A549 (cell line): ENCODE measurements around the gene TMEM170A. TPM values are rescaled to one million over a fixed set of nuclear protein-coding genes. Genes with fewer than 3 reads are reported as not detected.

ENCODE experiments used
- ATAC-seq, 2 experiments: fragments of 200-7000 bp in 1 of 2; fragments of >200 bp in 1 of 2; cut with Nextera tagmentation in 1 of 2; cut with Tn5 transposase in 1 of 2; 3 replicates each; pipeline versions ENCODE4 v1.8.0 to v1.9.1; 2018 to 2020; ENCODE audit warnings: mild to moderate bottlenecking in 1 of 2, moderate library complexity in 1 of 2
- CTCF ChIA-PET: fragments of 300-600 bp; sonication (Branson Sonifier 250); formaldehyde crosslinking; extraction: SDS; loops from one replicate; lab custom pipeline; 2021; ENCODE audit warnings: antibody characterized with exemption, inconsistent platforms; lab: Yijun Ruan, JAX
- POLR2A ChIA-PET: fragments of 350-600 bp; formaldehyde crosslinking; extraction: SDS; loops from one replicate; lab custom pipeline; 2021; ENCODE audit warnings: antibody characterized with exemption, inconsistent platforms; lab: Yijun Ruan, JAX
- DNase-seq, 2 experiments: peaks; one replicate each; pipeline versions ENCODE4 v3.0.0 to v3.0.0-alpha.2; 2011 to 2016; ENCODE audit warnings: low read depth in 1 of 2, low spot score in 1 of 2
- FAIRE-seq: peaks from 2 replicates; lab custom pipeline; 2011; peaks lifted over from hg19 to GRCh38; lab: Jason Lieb, UNC
- H3K27ac ChIP-seq, 2 experiments: fragments of >200 bp; sonication (Bioruptor Twin); formaldehyde crosslinking; 3 replicates each; pipeline ENCODE4 v1.5.1; 2016 to 2017
- H3K4me1 ChIP-seq: fragments of >200 bp; sonication (Bioruptor Twin); formaldehyde crosslinking; 3 replicates; pipeline ENCODE4 v1.6.1; 2016
- H3K4me2 ChIP-seq: fragments of >200 bp; sonication (Bioruptor Twin); formaldehyde crosslinking; 3 replicates; pipeline ENCODE4 v1.6.1; 2016
- H3K4me3 ChIP-seq: fragments of >200 bp; sonication (Bioruptor Twin); formaldehyde crosslinking; 3 replicates; pipeline ENCODE4 v1.5.1; 2016
- H3K9me3 ChIP-seq: fragments of >200 bp; sonication (Bioruptor Twin); formaldehyde crosslinking; 3 replicates; pipeline ENCODE4 v1.6.1; 2016
- CEBPB ChIP-seq, 2 experiments: fragments of >200 bp in 1 of 2; sonication (Bioruptor Twin) in 1 of 2; formaldehyde crosslinking in 1 of 2; IDR thresholded peaks; 2 replicates each; pipeline ENCODE4 v1.6.1; 2012 to 2016
- ESRRA ChIP-seq: fragments of 150-350 bp; IDR thresholded peaks from 2 replicates; pipeline ENCODE4 v1.6.1; 2014; ENCODE audit warnings: mild to moderate bottlenecking, low read length, borderline replicate concordance
- FOSB ChIP-seq: fragments of 250-450 bp; sonication (Bioruptor Pico); IDR thresholded peaks from 2 replicates; pipeline ENCODE4 v1.5.0; 2020; ENCODE audit warnings: mild to moderate bottlenecking, moderate library complexity
- FOSL2 ChIP-seq, 2 experiments: fragments of 450-650 bp in 1 of 2; fragments of >200 bp in 1 of 2; sonication (Bioruptor Twin) in 1 of 2; formaldehyde crosslinking; IDR thresholded peaks; 2 replicates each; pipeline versions ENCODE4 v1.5.0 to v1.6.1; 2016 to 2020; ENCODE audit warnings: mild to moderate bottlenecking in 1 of 2, moderate library complexity in 1 of 2
- GATA3 ChIP-seq: IDR thresholded peaks from 2 replicates; pipeline ENCODE4 v1.6.1; 2012; ENCODE audit warnings: borderline replicate concordance
- JUN ChIP-seq, 2 experiments: fragments of >200 bp; sonication (Bioruptor Twin); formaldehyde crosslinking; IDR thresholded peaks; 2 replicates in 1 of 2; 3 replicates in 1 of 2; pipeline ENCODE4 v1.6.1; 2016 to 2017
- KDM1A ChIP-seq: fragments of 200-600 bp; sonication (generic); IDR thresholded peaks from 2 replicates; pipeline ENCODE4 v1.6.1; 2016; ENCODE audit warnings: low read depth, mild to moderate bottlenecking
- MAFK ChIP-seq: fragments of 450-650 bp; IDR thresholded peaks from 2 replicates; pipeline ENCODE4 v1.6.1; 2014; ENCODE audit not compliant: partially characterized antibody
- MAZ ChIP-seq: fragments of 150-350 bp; IDR thresholded peaks from 2 replicates; pipeline ENCODE4 v1.6.1; 2014; ENCODE audit warnings: antibody characterized with exemption, low read depth, low read length, borderline replicate concordance
- MYC ChIP-seq: IDR thresholded peaks from 2 replicates; pipeline ENCODE4 v1.6.1; 2012; ENCODE audit warnings: mild to moderate bottlenecking, inconsistent platforms, low read length, improper control_type of control experiment, borderline replicate concordance
- NPAS2 ChIP-seq: fragments of 250-450 bp; sonication (Bioruptor Pico); IDR thresholded peaks from 2 replicates; pipeline ENCODE4 v1.8.0; 2022; ENCODE audit warnings: mild to moderate bottlenecking, moderate library complexity, borderline replicate concordance
- NR3C1 ChIP-seq: fragments of >200 bp; sonication (Bioruptor Twin); formaldehyde crosslinking; IDR thresholded peaks from 3 replicates; pipeline ENCODE4 v1.6.1; 2017
- PHF8 ChIP-seq: fragments of 200-600 bp; sonication (generic); IDR thresholded peaks from 2 replicates; pipeline ENCODE4 v1.6.1; 2016; ENCODE audit warnings: low read depth, mild to moderate bottlenecking, antibody characterized with exemption, moderate library complexity, borderline replicate concordance
- RAD21 ChIP-seq, 2 experiments: fragments of >200 bp in 1 of 2; sonication (Bioruptor Twin) in 1 of 2; formaldehyde crosslinking in 1 of 2; IDR thresholded peaks in 1 of 2; conservative IDR thresholded peaks in 1 of 2; 2 replicates in 1 of 2; 3 replicates in 1 of 2; pipeline ENCODE4 v1.6.1; 2012 to 2018; ENCODE audit warnings: inconsistent platforms in 1 of 2
- RARB ChIP-seq: fragments of 250-450 bp; sonication (Bioruptor Pico); IDR thresholded peaks from 2 replicates; pipeline ENCODE4 v1.8.0; 2021; ENCODE audit warnings: mild to moderate bottlenecking, moderate library complexity
- RNF2 ChIP-seq: fragments of 200-600 bp; sonication (generic); IDR thresholded peaks from 2 replicates; pipeline ENCODE4 v1.6.1; 2016; ENCODE audit warnings: low read depth, mild to moderate bottlenecking, antibody characterized with exemption, moderate library complexity, borderline replicate concordance
- TP53 ChIP-seq: fragments of 250-450 bp; sonication (Bioruptor Pico); IDR thresholded peaks from 2 replicates; pipeline ENCODE4 v1.5.0; 2021; ENCODE audit warnings: mild to moderate bottlenecking, moderate library complexity
- ZNF302 ChIP-seq: fragments of 250-450 bp; sonication (Bioruptor Pico); IDR thresholded peaks from 2 replicates; pipeline ENCODE4 v1.9.0; 2021; ENCODE audit warnings: inconsistent platforms, mild to moderate bottlenecking, moderate library complexity
- WGBS: methylation state at CpG from one replicate; pipeline ENCODE4 v1.1.6; 2017; ENCODE audit errors: missing lambda C conversion rate; 5-methylcytosine and 5-hydroxymethylcytosine counted together
- polyA plus RNA-seq, 4 experiments: library from polyadenylated mRNA; depleted of rRNA in 3 of 4; stranded (reverse); fragments of >200 nt; fragmentation: RNase III in 1 of 4; extraction: RNeasy Plus Mini Kit Qiagen cat#74134 plus additional on column Dnase treatment in 1 of 4; gene quantifications; 2 replicates in 3 of 4; 3 replicates in 1 of 4; pipeline ENCODE4 v1.2.3, GENCODE V29; 2011 to 2017
- TF ChIP-seq, protein P1 (sequence below): fragments of >200 bp; sonication (Bioruptor Twin); formaldehyde crosslinking; IDR thresholded peaks from 3 replicates; pipeline ENCODE4 v1.6.1; 2016
- TF ChIP-seq, protein P2 (sequence below): fragments of >200 bp; sonication (Bioruptor Twin); formaldehyde crosslinking; IDR thresholded peaks from 2 replicates; pipeline ENCODE4 v1.6.1; 2016
- TF ChIP-seq, protein P3 (sequence below): fragments of >200 bp; sonication (Bioruptor Twin); formaldehyde crosslinking; IDR thresholded peaks from 3 replicates; pipeline ENCODE4 v1.5.1; 2016
- TF ChIP-seq, protein P4 (sequence below): IDR thresholded peaks from 2 replicates; pipeline ENCODE4 v1.6.1; 2012
- TF ChIP-seq, protein P5 (sequence below): fragments of 200-600 bp; sonication (generic); IDR thresholded peaks from 2 replicates; pipeline ENCODE4 v1.6.1; 2016; ENCODE audit warnings: antibody characterized with exemption, mild to moderate bottlenecking, moderate library complexity

The TMEM170A gene
- polyA plus RNA-seq, 2 of the 4 experiments (the other 2 are of a cell fraction) = 13.9 to 21.7 TPM

DNA sequence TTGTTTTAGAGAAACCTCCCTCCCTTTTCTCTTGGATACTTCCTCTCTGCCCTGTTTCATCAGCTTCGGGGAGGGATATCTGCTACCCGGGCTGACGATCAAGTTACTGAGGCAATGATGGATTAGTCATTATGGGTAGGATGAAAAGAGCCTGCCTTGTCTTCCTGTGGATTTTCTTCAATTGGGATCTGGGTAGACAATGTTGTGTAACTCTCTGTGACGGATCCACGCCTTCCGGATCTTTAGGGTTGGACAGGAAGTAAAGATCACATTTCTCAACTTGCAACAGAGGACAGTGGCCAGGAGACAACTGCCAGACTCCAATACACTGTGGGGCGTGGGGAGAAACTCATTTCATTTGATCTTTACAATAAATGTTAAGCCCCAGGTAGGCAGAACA, 42.1 kb upstream of the TMEM170A start:
- H3K4me1 ChIP-seq = peaks cover 32% of the 10 kb centered on the region
- DNase-seq (peak; percentile 38 to 73), FAIRE-seq (no peak), ATAC-seq (peak; percentile 40 to 68)
- 0 out of 3 replicates have a peak, but pooled peaks cover 3% of the 10 kb centered on the region for H3K9me3 ChIP-seq
- ChIA-PET POLR2A (interaction anchor here (1.3 kb wide), 1 partner anchor 11 kb away, joined by 7 read pairs; no protein-coding TSS in a partner anchor), CTCF (interaction anchor here (1.3 kb wide), 2 partner anchors 11 to 22 kb away, joined by 3 to 8 read pairs; no protein-coding TSS in a partner anchor)
- H3K4me3 ChIP-seq = no peak overlapping the region
- WGBS = 30% methylated on average over 7 of the region's 7 CpGs
- peak overlapping the region; percentile 54 to 73 for H3K27ac ChIP-seq
- H3K4me2 ChIP-seq = peak overlapping the region; percentile 38
- TF ChIP-seq CEBPB (IDR thresholded peaks at IDR 0.05) (peak; percentile 46 to 58; a peak in 2 of 4 replicates), FOSL2 (IDR thresholded peaks at IDR 0.05) (no peak), FOSL2 (CRISPR knock-in tag; IDR thresholded peaks at IDR 0.05) (no peak), JUN (IDR thresholded peaks at IDR 0.05) (0 out of 5 replicates have a peak, but pooled peaks of 1 of the 2 experiments have one; percentile 27)
- TF ChIP-seq, protein P1, sequence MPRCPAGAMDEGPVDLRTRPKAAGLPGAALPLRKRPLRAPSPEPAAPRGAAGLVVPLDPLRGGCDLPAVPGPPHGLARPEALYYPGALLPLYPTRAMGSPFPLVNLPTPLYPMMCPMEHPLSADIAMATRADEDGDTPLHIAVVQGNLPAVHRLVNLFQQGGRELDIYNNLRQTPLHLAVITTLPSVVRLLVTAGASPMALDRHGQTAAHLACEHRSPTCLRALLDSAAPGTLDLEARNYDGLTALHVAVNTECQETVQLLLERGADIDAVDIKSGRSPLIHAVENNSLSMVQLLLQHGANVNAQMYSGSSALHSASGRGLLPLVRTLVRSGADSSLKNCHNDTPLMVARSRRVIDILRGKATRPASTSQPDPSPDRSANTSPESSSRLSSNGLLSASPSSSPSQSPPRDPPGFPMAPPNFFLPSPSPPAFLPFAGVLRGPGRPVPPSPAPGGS = no peak

DNA sequence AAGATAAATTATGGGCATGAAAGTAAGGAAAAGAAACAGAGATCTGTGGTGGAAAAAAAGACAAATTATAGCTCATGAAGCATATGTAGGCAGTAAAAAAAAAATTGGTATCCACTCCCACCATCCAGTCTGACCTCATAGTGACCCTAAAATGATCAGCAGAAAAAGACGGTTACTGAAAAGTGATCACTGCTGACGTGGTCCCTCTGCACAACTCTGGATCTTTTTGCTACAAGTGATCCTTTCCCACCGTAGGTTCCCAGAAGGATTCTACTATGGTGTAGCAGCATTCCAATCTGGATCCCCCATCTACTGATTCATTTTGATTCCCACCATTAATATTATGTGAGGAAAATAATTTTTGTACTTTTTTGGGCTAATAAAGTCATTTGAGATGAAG, 41.6 kb upstream of the TMEM170A start:
- ATAC-seq (no peak), FAIRE-seq (no peak), DNase-seq (no peak)
- TF ChIP-seq CEBPB (IDR thresholded peaks at IDR 0.05) (no peak), PHF8 (no peak), FOSB (CRISPR knock-in tag) (no peak), TP53 (CRISPR knock-in tag) (no peak), MYC (no peak), KDM1A (no peak), ZNF302 (CRISPR knock-in tag) (no peak), NR3C1 (no peak), RAD21 (conservative IDR thresholded peaks at IDR 0.05 in 1 of 2, IDR thresholded peaks at IDR 0.05 in 1 of 2) (no peak)
- TF ChIP-seq, protein P2, sequence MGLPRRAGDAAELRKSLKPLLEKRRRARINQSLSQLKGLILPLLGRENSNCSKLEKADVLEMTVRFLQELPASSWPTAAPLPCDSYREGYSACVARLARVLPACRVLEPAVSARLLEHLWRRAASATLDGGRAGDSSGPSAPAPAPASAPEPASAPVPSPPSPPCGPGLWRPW = no peak
- 77% methylated on average over 3 of the region's 3 CpGs for WGBS
- Histone ChIP-seq H3K4me1 (peaks cover 32% of the 10 kb centered on the region), H3K4me2 (peak overlapping the region; percentile 38), H3K27ac (peak overlapping the region; percentile 54 to 73), H3K9me3 (0 out of 3 replicates have a peak, but pooled peaks cover 3% of the 10 kb centered on the region), H3K4me3 (no peak overlapping the region)
- ChIA-PET POLR2A (interaction anchor here (1.3 kb wide), 1 partner anchor 11 kb away, joined by 7 read pairs; no protein-coding TSS in a partner anchor), CTCF (interaction anchor here (0.9 to 1.3 kb wide), 3 partner anchors 11 to 41 kb away, joined by 3 to 8 read pairs (median 4); no protein-coding TSS in a partner anchor)

DNA sequence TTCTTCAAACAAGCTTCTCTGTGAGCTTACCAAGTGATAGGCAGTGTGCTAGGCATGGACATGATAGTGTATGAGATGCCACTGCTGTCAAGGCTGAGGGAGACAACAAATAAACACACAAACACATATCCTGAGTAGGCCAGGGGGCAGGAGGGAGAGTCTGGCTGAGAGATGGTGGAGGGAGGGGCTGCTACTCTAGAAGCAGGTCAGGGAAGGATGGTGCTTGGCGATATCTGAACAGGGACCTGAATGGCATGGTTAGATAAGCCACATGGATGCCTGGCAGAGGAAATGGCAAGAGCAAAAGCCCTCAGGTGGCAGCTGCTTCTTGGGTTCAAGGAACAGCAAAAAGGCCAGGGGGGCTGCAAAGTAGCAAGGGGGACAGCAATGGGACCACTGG, 39.3 kb upstream of the TMEM170A start:
- Histone ChIP-seq H3K4me3 (no peak overlapping the region), H3K9me3 (0 out of 3 replicates have a peak, but pooled peaks cover 3% of the 10 kb centered on the region), H3K27ac (no peak overlapping the region), H3K4me1 (peaks cover 19% of the 10 kb centered on the region; the same call in 2 of the 3 replicates), H3K4me2 (no peak overlapping the region)
- FAIRE-seq = no peak
- ATAC-seq = no peak
- POLR2A ChIA-PET = no interaction called here
- WGBS = 88% methylated on average over 1 of the region's 1 CpG
- CTCF ChIA-PET = interaction anchor here (0.6 to 1.7 kb wide), 5 partner anchors 13 to 84 kb away, joined by 3 to 8 read pairs (median 4); no protein-coding TSS in a partner anchor
- DNase-seq = no peak
- TF ChIP-seq NPAS2 = no peak
- TF ChIP-seq ESRRA = no peak
- no peak for TF ChIP-seq RAD21 (conservative IDR thresholded peaks at IDR 0.05 in 1 of 2, IDR thresholded peaks at IDR 0.05 in 1 of 2)
- no peak for TF ChIP-seq RNF2
- TF ChIP-seq, protein P3, sequence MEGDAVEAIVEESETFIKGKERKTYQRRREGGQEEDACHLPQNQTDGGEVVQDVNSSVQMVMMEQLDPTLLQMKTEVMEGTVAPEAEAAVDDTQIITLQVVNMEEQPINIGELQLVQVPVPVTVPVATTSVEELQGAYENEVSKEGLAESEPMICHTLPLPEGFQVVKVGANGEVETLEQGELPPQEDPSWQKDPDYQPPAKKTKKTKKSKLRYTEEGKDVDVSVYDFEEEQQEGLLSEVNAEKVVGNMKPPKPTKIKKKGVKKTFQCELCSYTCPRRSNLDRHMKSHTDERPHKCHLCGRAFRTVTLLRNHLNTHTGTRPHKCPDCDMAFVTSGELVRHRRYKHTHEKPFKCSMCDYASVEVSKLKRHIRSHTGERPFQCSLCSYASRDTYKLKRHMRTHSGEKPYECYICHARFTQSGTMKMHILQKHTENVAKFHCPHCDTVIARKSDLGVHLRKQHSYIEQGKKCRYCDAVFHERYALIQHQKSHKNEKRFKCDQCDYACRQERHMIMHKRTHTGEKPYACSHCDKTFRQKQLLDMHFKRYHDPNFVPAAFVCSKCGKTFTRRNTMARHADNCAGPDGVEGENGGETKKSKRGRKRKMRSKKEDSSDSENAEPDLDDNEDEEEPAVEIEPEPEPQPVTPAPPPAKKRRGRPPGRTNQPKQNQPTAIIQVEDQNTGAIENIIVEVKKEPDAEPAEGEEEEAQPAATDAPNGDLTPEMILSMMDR = no peak
- TF ChIP-seq MAZ = no peak
- TF ChIP-seq, protein P4, sequence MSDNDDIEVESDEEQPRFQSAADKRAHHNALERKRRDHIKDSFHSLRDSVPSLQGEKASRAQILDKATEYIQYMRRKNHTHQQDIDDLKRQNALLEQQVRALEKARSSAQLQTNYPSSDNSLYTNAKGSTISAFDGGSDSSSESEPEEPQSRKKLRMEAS = no peak
- TF ChIP-seq, protein P5, sequence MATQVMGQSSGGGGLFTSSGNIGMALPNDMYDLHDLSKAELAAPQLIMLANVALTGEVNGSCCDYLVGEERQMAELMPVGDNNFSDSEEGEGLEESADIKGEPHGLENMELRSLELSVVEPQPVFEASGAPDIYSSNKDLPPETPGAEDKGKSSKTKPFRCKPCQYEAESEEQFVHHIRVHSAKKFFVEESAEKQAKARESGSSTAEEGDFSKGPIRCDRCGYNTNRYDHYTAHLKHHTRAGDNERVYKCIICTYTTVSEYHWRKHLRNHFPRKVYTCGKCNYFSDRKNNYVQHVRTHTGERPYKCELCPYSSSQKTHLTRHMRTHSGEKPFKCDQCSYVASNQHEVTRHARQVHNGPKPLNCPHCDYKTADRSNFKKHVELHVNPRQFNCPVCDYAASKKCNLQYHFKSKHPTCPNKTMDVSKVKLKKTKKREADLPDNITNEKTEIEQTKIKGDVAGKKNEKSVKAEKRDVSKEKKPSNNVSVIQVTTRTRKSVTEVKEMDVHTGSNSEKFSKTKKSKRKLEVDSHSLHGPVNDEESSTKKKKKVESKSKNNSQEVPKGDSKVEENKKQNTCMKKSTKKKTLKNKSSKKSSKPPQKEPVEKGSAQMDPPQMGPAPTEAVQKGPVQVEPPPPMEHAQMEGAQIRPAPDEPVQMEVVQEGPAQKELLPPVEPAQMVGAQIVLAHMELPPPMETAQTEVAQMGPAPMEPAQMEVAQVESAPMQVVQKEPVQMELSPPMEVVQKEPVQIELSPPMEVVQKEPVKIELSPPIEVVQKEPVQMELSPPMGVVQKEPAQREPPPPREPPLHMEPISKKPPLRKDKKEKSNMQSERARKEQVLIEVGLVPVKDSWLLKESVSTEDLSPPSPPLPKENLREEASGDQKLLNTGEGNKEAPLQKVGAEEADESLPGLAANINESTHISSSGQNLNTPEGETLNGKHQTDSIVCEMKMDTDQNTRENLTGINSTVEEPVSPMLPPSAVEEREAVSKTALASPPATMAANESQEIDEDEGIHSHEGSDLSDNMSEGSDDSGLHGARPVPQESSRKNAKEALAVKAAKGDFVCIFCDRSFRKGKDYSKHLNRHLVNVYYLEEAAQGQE = no peak
- no peak for TF ChIP-seq TP53 (CRISPR knock-in tag)
- no peak for TF ChIP-seq MAFK
- no peak for TF ChIP-seq GATA3
- TF ChIP-seq ZNF302 (CRISPR knock-in tag) = no peak
- TF ChIP-seq RARB (CRISPR knock-in tag) = no peak
- no peak for TF ChIP-seq FOSL2 (IDR thresholded peaks at IDR 0.05)
- no peak for TF ChIP-seq FOSL2 (CRISPR knock-in tag; IDR thresholded peaks at IDR 0.05)
